HepG2 (cell line): ENCODE measurements around the gene SH3YL1. TPM values are rescaled to one million over a fixed set of nuclear protein-coding genes. Genes with fewer than 3 reads are reported as not detected.

Experiments
- ATAC-seq: fragments of 200-7000 bp; cut with Tn5 transposase; 3 replicates; pipeline ENCODE4 v1.9.1; 2020; ENCODE audit warnings: mild to moderate bottlenecking, moderate library complexity
- BruUV-seq: library from RNA; stranded (reverse); fragments of 400-500 nt; replicated peaks from 2 replicates; lab custom pipeline; 2021; lab: Mats Ljungman, UMichigan
- CTCF ChIA-PET: fragments of 300-600 bp; formaldehyde crosslinking; extraction: SDS; loops from one replicate; lab custom pipeline; 2021; ENCODE audit warnings: low total read pairs, inconsistent platforms, low intra/inter-chr PET ratio; lab: Yijun Ruan, JAX
- POLR2A ChIA-PET: fragments of 350-600 bp; sonication (Branson Sonifier 250); formaldehyde crosslinking; loops from one replicate; lab custom pipeline; 2020; ENCODE audit warnings: antibody characterized with exemption, inconsistent platforms; lab: Yijun Ruan, JAX
- DNase-seq: peaks from one replicate; pipeline ENCODE4 v3.0.0-alpha.2; 2015; ENCODE audit warnings: low spot score
- FAIRE-seq: peaks from 3 replicates; lab custom pipeline; 2011; peaks lifted over from hg19 to GRCh38; lab: Jason Lieb, UNC
- H2AFZ ChIP-seq: one replicate; pipeline ENCODE4 v1.6.1; 2011; ENCODE audit warnings: low read length, inconsistent platforms
- H3K27ac ChIP-seq: fragments of 300-600 bp; 3 replicates; pipeline ENCODE4 v1.8.0; 2011; ENCODE audit warnings: mixed run types, mild to moderate bottlenecking, mixed read lengths, low read length, inconsistent platforms; ENCODE audit not compliant: insufficient read depth; ENCODE audit errors: extremely low read length
- H3K27me3 ChIP-seq, 2 experiments: fragments of 200-600 bp in 1 of 2; 2 replicates in 1 of 2; 3 replicates in 1 of 2; pipeline versions ENCODE4 v1.6.0 to v1.8.0; 2011; ENCODE audit warnings: low read length in 2 of 2, mild to moderate bottlenecking in 2 of 2, moderate library complexity in 2 of 2, inconsistent platforms in 1 of 2; ENCODE audit not compliant: insufficient read depth in 2 of 2, control insufficient read depth in 1 of 2
- H3K36me3 ChIP-seq, 2 experiments: fragments of 200-600 bp in 1 of 2; replicated peaks in 1 of 2; 2 replicates in 1 of 2; 3 replicates in 1 of 2; pipeline versions ENCODE4 v1.5.1 to v1.8.0; 2011; ENCODE audit warnings: low read length in 2 of 2, inconsistent platforms in 1 of 2; ENCODE audit not compliant: insufficient read depth in 2 of 2, control insufficient read depth in 1 of 2
- H3K4me1 ChIP-seq: 2 replicates; pipeline ENCODE4 v1.5.1; 2012; ENCODE audit warnings: low read length, inconsistent platforms; ENCODE audit not compliant: insufficient read depth
- H3K4me2 ChIP-seq: 2 replicates; pipeline ENCODE4 v1.6.0; 2011; ENCODE audit warnings: low read depth, low read length, inconsistent platforms
- H3K4me3 ChIP-seq, 3 experiments: fragments of 200-600 bp in 1 of 3; sonication (generic), shearing (Covaris generic) in 1 of 3; replicated peaks in 1 of 3; 2 replicates each; pipeline ENCODE4 v1.5.1; 2011 to 2016; ENCODE audit warnings: low read length in 3 of 3, inconsistent platforms in 2 of 3, low read depth in 2 of 3, mild to moderate bottlenecking in 2 of 3, control low read depth in 1 of 3, mixed read lengths in 1 of 3; ENCODE audit not compliant: insufficient read depth in 1 of 3
- H3K79me2 ChIP-seq: one replicate; pipeline ENCODE4 v1.6.1; 2011; ENCODE audit warnings: low read length, inconsistent platforms; ENCODE audit not compliant: insufficient read depth
- H3K9ac ChIP-seq: 2 replicates; pipeline ENCODE4 v1.6.0; 2011; ENCODE audit warnings: mild to moderate bottlenecking, low read depth, low read length, inconsistent platforms; ENCODE audit not compliant: insufficient read depth
- H3K9me3 ChIP-seq: 2 replicates; pipeline ENCODE4 v1.5.1; 2012; ENCODE audit warnings: mild to moderate bottlenecking, low read length
- H4K20me1 ChIP-seq: 2 replicates; pipeline ENCODE4 v1.6.0; 2011; ENCODE audit warnings: inconsistent platforms, mild to moderate bottlenecking, low read length, moderate library complexity; ENCODE audit not compliant: insufficient read depth
- GFI1 ChIP-seq: sonication (generic); formaldehyde crosslinking; IDR thresholded peaks from 2 replicates; pipeline ENCODE4 v1.5.0; 2020; ENCODE audit warnings: missing genetic modification reagents, mild to moderate bottlenecking, borderline replicate concordance
- GZF1 ChIP-seq: sonication (generic); formaldehyde crosslinking; IDR thresholded peaks from 2 replicates; pipeline ENCODE4 v1.5.1; 2020; ENCODE audit warnings: mild to moderate bottlenecking, missing genetic modification reagents
- JUND ChIP-seq: sonication (generic); formaldehyde crosslinking; IDR thresholded peaks from 2 replicates; pipeline ENCODE4 v1.8.0; 2022; ENCODE audit warnings: mild to moderate bottlenecking, missing genetic modification reagents
- MXI1 ChIP-seq: IDR thresholded peaks from 3 replicates; pipeline ENCODE4 v1.6.1; 2012; ENCODE audit warnings: low read depth, low read length, inconsistent platforms, borderline replicate concordance
- POLR2A ChIP-seq, 2 experiments: IDR thresholded peaks; 2 replicates each; pipeline ENCODE4 v1.6.1; 2011; ENCODE audit warnings: low read depth in 2 of 2, low read length in 2 of 2, mild to moderate bottlenecking in 1 of 2, moderate library complexity in 1 of 2; ENCODE audit not compliant: insufficient read depth in 1 of 2
- POLR2AphosphoS2 ChIP-seq: IDR thresholded peaks from 2 replicates; pipeline ENCODE4 v1.6.1; 2011; ENCODE audit warnings: low read depth, low read length, improper control_type of control experiment
- RARA ChIP-seq: IDR thresholded peaks from 2 replicates; pipeline ENCODE4 v1.6.1; 2016; ENCODE audit warnings: missing genetic modification reagents, missing compliant biosample characterization
- YEATS4 ChIP-seq: sonication (generic); formaldehyde crosslinking; IDR thresholded peaks from 2 replicates; pipeline ENCODE4 v1.4.0; 2020; ENCODE audit warnings: missing genetic modification reagents, borderline replicate concordance
- ZFAT ChIP-seq: sonication (generic); formaldehyde crosslinking; conservative IDR thresholded peaks from 2 replicates; pipeline ENCODE4 v1.8.1; 2023; ENCODE audit warnings: missing genetic modification reagents, inconsistent platforms
- ZFP36 ChIP-seq: fragments of 150-350 bp; IDR thresholded peaks from 2 replicates; pipeline ENCODE4 v1.6.1; 2018; ENCODE audit warnings: borderline replicate concordance, low read length, low read depth; ENCODE audit not compliant: partially characterized antibody
- ZNF121 ChIP-seq: sonication (generic); formaldehyde crosslinking; IDR thresholded peaks from 2 replicates; pipeline ENCODE4 v1.5.0; 2020; ENCODE audit warnings: mild to moderate bottlenecking, missing genetic modification reagents
- ZNF234 ChIP-seq: sonication (generic); formaldehyde crosslinking; conservative IDR thresholded peaks from 2 replicates; pipeline ENCODE4 v1.5.1; 2020; ENCODE audit warnings: mild to moderate bottlenecking, missing genetic modification reagents
- ZNF3 ChIP-seq: IDR thresholded peaks from 2 replicates; pipeline ENCODE4 v1.7.0; 2017; ENCODE audit warnings: inconsistent platforms
- ZNF329 ChIP-seq: sonication (generic); formaldehyde crosslinking; IDR thresholded peaks from 2 replicates; pipeline ENCODE4 v1.9.0; 2021; ENCODE audit warnings: low read depth, mild to moderate bottlenecking, missing genetic modification reagents
- ZNF337 ChIP-seq: sonication (generic); formaldehyde crosslinking; IDR thresholded peaks from 2 replicates; pipeline ENCODE4 v1.5.1; 2020; ENCODE audit warnings: missing genetic modification reagents, low read depth, mild to moderate bottlenecking, borderline replicate concordance
- ZNF354B ChIP-seq: sonication (generic); formaldehyde crosslinking; IDR thresholded peaks from 2 replicates; pipeline ENCODE4 v1.8.0; 2022; ENCODE audit warnings: mild to moderate bottlenecking, missing genetic modification reagents
- ZNF772 ChIP-seq: sonication (generic); formaldehyde crosslinking; IDR thresholded peaks from 2 replicates; pipeline ENCODE4 v1.5.0; 2020; ENCODE audit warnings: mild to moderate bottlenecking, missing genetic modification reagents
- WGBS: methylation state at CpG from one replicate; pipeline ENCODE4 v1.1.6; 2017; ENCODE audit warnings: low lambda C conversion rate; 5-methylcytosine and 5-hydroxymethylcytosine counted together
- in situ Hi-C: cut with HindIII; loops from 2 replicates; pipeline ENCODE4 v1.10.0; 2017; ENCODE audit warnings: low pct_unique_long_range_greater_than_20kb; ENCODE audit not compliant: extremely low pct_ligation_motif_present
- intact Hi-C: fragments of 100-400 bp; cut with micrococcal nuclease; formaldehyde crosslinking; loops from one replicate; pipeline ENCODE4 v1.10.0; 2022; ENCODE audit not compliant: unreplicated experiment
- polyA plus RNA-seq, 8 experiments: library from polyadenylated mRNA; depleted of rRNA in 3 of 8; stranded (reverse) in 7 of 8; unstranded in 1 of 8; fragments of >200 nt; fragmentation: Illumina TruSeq in 4 of 8; extraction: Trizol in 4 of 8; gene quantifications; 2 replicates each; pipeline versions ENCODE4 v1.2.1 to v1.2.3, GENCODE V29; 2011 to 2016; ENCODE audit warnings: low read depth in 4 of 8, missing spikeins in 1 of 8, mixed read lengths in 1 of 8; ENCODE audit not compliant: insufficient read depth in 1 of 8
- total RNA-seq, 5 experiments: library from RNA; depleted of rRNA; stranded (reverse); fragments of >200 nt; fragmentation: Illumina TruSeq; extraction: Trizol; gene quantifications; 2 replicates each; pipeline ENCODE4 v1.2.3, GENCODE V29; 2016; ENCODE audit warnings: low read depth in 1 of 5
- TF ChIP-seq, protein P1 (sequence below): sonication (generic); formaldehyde crosslinking; IDR thresholded peaks from 2 replicates; pipeline ENCODE4 v1.5.0; 2020; ENCODE audit warnings: missing genetic modification reagents
- TF ChIP-seq, protein P2 (sequence below): sonication (generic); formaldehyde crosslinking; IDR thresholded peaks from 2 replicates; pipeline ENCODE4 v1.5.1; 2020; ENCODE audit warnings: missing genetic modification reagents, mild to moderate bottlenecking, borderline replicate concordance

Gene SH3YL1
- total and polyA plus RNA-seq, 2 of the 13 experiments (the other 11 are each of a cell fraction or from before 2014, with no cell fraction given) = 13.0 to 48.2 TPM

DNA sequence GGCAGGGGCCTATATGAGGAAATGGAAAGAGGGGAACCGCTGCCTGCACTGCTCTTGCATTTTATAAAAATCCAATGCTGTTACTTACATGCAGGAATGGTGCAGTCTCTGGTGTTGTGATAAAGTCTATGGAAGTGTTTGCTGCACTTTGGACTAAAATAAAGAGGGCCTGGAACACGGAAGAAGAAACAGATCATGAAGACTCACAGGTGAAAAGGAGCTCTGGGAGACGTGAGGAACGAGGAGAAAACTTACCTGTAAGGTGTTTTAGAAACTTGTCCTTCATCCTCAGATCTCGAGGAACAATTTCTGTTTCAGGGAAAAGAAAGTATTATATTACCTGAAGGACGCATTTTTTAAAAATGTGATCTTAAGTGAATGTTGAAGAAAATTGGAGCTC is 22.2 kb upstream of the SH3YL1 start (continued):
- TF ChIP-seq ZNF329 = no peak
- TF ChIP-seq ZNF234 (CRISPR knock-in tag) = no peak
- no peak for TF ChIP-seq GFI1 (CRISPR knock-in tag)

DNA sequence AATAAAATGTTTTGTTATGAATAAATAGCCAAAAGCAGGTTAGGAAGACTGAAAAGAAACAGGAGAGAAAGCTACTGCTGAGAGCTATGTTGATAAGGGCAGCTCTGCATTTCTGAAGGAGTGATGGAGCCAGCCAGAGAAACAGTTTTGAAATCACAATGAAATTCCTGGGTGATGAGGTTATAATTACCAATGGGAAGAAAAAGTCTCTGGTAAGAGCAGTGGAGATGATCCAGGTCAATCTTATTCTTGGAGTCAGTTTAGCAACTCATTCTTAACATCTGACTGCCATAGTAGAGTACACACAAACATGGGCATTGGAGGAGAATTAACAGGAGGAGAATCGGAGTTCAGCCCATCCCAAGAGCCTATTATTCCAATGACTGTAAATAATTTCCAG is 21.7 kb upstream of the SH3YL1 start:
- POLR2A ChIA-PET = interaction anchor here (1.0 to 1.9 kb wide), 3 partner anchors 9 to 110 kb away, joined by 3 to 7 read pairs (median 3); partner anchors contain the start of gene ACP1
- Histone ChIP-seq H3K4me2 (no peak overlapping the region), H3K79me2 (no peaks in the 10 kb centered on the region), H3K4me1 (peaks cover 10% of the 10 kb centered on the region), H4K20me1 (no peaks in the 10 kb centered on the region), H3K9me3 (no peaks in the 10 kb centered on the region), H3K36me3 (peaks cover 8 to 13% of the 10 kb centered on the region in 2 experiments), H3K27me3 (peaks cover 3 to 16% of the 10 kb centered on the region in 2 experiments), H3K4me3 (no peak overlapping the region), H2AFZ (no peak overlapping the region), H3K9ac (no peak overlapping the region), H3K27ac (no peak overlapping the region)
- no peak for FAIRE-seq
- no peak for ATAC-seq
- in situ Hi-C loops (loop anchor here (5.0 kb wide), 1 partner anchor 38 kb away; no protein-coding TSS in a partner anchor), intact Hi-C loops (no loop called here)
- no TSS peak for BruUV-seq
- TF ChIP-seq ZNF121 (CRISPR knock-in tag) (no peak), ZNF3 (CRISPR knock-in tag) (no peak), ZNF772 (no peak), ZFAT (no peak), JUND (CRISPR knock-in tag) (no peak), YEATS4 (CRISPR knock-in tag) (no peak), ZNF337 (CRISPR knock-in tag) (no peak), RARA (CRISPR knock-in tag) (no peak), ZFP36 (no peak), POLR2A (IDR thresholded peaks at IDR 0.05; ENCODE audit: insufficient read depth in 1 of 2, low read depth in 2 of 2, low read length in 2 of 2) (no peak), POLR2AphosphoS2 (no peak), ZNF354B (CRISPR knock-in tag) (no peak), GZF1 (no peak), MXI1 (no peak)
- TF ChIP-seq, protein P1, sequence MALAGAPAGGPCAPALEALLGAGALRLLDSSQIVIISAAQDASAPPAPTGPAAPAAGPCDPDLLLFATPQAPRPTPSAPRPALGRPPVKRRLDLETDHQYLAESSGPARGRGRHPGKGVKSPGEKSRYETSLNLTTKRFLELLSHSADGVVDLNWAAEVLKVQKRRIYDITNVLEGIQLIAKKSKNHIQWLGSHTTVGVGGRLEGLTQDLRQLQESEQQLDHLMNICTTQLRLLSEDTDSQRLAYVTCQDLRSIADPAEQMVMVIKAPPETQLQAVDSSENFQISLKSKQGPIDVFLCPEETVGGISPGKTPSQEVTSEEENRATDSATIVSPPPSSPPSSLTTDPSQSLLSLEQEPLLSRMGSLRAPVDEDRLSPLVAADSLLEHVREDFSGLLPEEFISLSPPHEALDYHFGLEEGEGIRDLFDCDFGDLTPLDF (CRISPR knock-in tag) = no peak
- TF ChIP-seq, protein P2, sequence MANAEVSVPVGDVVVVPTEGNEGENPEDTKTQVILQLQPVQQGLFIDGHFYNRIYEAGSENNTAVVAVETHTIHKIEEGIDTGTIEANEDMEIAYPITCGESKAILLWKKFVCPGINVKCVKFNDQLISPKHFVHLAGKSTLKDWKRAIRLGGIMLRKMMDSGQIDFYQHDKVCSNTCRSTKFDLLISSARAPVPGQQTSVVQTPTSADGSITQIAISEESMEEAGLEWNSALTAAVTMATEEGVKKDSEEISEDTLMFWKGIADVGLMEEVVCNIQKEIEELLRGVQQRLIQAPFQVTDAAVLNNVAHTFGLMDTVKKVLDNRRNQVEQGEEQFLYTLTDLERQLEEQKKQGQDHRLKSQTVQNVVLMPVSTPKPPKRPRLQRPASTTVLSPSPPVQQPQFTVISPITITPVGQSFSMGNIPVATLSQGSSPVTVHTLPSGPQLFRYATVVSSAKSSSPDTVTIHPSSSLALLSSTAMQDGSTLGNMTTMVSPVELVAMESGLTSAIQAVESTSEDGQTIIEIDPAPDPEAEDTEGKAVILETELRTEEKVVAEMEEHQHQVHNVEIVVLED (CRISPR knock-in tag) = no peak
- WGBS = 68% methylated on average over 1 of the region's 1 CpG
- CTCF ChIA-PET = no interaction called here
- DNase-seq = no peak
